ENCODE measurements around the gene TPST2.
A peak's percentile ranks its signal among the peaks of the same experiment; 100 is the strongest.

The TPST2 gene

DNA sequence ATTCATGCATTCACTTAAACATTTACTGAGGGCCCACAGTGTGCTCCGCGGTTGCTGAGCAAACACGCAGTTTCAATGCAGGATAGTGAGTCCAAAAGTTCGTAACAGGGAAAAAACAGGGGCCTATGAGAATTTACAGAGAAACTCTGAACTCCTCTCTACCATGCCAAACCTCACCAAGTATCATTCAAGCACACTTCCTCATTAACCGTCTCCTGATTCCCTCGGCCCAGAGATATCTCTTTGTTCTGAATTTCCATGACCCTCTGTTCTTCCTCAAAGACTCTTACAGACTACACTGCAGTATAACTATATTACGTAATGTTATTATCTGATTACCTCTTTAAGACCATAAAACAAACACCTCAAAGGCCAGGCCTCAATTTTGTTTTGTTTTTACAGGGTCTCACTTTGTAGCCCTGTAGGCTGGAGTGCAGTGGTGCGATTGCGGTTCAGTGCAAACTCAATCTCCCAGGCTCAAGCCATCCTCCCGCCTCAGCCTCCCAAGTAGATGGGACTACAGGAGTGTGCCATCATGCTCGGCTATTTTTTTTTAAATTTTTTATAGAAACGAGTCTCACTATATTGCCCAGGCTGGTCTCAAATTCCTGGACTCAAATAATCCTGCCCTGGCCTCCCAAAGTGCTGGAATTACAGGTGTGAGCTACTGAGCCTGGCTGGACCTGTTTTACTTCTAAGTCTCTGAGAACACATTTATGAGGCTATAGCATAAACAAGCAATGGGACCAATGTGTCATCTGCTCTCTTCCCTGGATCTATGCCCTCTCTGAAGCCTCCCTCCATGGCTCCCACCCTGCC, 109.9 kb downstream of the TPST2 start:
- no peak for DNase-seq (ENCODE audit: extremely low spot score, insufficient read length, low read depth)
- peak; percentile 31 for FAIRE-seq

DNA sequence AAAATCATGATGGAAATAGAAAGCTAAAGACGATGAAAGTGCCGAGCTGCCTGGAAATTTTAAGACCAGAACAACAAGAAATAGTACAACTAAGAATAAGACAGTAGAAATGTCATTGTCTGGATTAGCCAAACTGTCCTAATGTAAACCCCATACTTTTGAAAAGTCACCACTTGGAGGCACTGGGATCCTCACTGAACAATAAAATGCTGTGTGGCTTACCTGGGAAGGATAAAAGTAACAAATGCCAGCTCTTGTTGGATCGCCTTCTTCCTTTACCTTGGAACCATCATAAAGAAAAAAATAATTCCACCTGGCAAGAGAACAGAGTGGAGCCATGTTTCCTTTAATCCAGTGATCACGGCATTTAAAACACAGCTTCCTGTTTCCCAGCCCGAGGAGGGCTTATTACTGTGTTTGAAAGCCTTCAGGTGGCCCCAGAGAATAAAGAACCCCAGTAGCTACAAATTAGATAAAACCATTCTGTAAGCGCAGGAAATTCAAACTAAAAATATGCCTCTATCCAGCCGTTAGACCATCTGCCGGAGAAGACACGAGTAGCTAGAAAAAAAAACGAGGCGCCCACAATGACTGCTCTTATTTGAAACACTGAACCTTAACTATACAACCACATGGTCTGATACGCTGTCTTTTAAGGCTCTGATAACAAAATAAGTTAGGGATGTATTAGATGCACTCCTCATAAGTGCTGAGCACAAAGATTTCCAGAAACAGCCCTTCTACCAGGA, 110.7 kb downstream of the TPST2 start:
- no peak for DNase-seq (ENCODE audit: extremely low spot score, insufficient read length, low read depth)
- no peak for FAIRE-seq

DNA sequence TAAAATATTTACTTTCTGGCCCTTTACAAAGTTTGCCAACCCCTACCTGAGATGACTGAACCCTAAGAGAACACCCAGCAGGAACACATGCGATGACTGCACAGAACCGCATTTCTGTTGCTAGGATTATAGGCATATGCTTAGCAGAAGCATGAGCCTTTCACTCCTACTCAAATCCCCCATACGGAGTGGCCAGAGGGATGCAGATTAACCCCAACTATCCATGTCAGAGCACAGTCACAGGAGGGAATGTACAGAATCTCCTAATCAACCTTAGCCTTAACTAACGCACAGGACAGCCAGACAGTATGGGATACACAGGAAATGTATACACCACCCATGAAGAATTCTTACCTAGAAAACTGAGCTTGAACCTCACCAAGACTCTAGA, 112.6 kb downstream of the TPST2 start:
- no peak for DNase-seq (ENCODE audit: extremely low spot score, insufficient read length, low read depth)
- FAIRE-seq = no peak

DNA sequence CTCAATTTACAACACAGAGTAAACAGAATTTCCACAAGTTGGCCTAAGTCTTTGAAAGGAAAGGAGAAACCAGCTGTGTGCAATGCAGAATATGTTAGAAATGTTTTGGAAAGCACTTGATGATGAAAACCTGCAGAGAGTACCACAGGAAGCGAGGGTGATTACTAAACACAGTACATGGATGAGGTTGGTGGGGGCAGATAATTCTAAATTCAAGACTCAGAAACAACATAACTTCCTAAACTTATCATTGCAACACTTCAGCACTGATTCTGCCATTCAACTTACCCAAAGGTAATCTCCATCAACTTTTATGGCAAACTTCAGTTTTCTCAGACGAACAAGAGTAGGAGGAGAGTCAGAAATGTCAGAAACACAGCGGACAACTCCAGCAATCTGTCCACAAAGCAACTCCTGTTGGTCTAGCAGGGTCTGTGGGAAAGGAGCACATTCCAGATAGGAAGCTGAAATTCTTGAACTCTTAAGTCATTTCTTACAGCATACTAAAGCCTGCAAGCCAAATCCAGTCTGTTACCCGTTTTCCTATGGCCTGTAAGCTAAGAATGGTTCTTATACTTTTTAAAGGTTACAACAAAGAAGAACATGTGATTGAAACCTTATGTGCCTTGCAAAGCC, 113.1 kb downstream of the TPST2 start:
- DNase-seq (ENCODE audit: extremely low spot score, insufficient read length, low read depth) (no peak), FAIRE-seq (no peak)

GRCh38 chr22:26474682-26475081, 115.2 kb downstream of the TPST2 start:
- DNase-seq (ENCODE audit: extremely low spot score, insufficient read length, low read depth) (no peak), FAIRE-seq (no peak)

Data from GM18507 (cell line).